ENCODE measurements around the gene CTSZ. TPM values are rescaled to one million over a fixed set of nuclear protein-coding genes. Genes with fewer than 3 reads are reported as not detected.
A peak's percentile ranks its signal among the peaks of the same experiment; 100 is the strongest.

CTSZ gene
- polyA plus RNA-seq, 3 donors: 62.6 to 755 (median 86.4) TPM

DNA sequence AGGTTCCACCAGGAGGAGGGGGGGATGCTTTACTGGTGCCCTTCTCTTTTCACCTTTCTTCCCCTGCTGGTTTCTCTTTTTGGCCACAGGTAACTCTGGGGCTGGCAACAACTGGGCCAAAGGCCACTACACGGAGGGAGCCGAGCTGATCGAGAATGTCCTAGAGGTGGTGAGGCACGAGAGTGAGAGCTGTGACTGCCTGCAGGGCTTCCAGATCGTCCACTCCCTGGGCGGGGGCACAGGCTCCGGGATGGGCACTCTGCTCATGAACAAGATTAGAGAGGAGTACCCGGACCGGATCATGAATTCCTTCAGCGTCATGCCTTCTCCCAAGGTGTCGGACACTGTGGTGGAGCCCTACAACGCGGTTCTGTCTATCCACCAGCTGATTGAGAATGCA, 16.6 kb upstream of the CTSZ start:
- peaks cover 74 to 85% of the 10 kb centered on the region in 2 donors for H3K36me3 Mint-ChIP-seq
- Histone ChIP-seq H2AFZ (ENCODE audit: insufficient read depth, low read depth, low read length, poor library complexity, severe bottlenecking) (no peak overlapping the region), H3K4me3 (replicated peaks in 1 of 3; ENCODE audit: low read depth in 2 of 3, low read length in 3 of 3) (no peak overlapping the region), H4K20me1 (ENCODE audit: insufficient read depth, low read length) (peaks cover 80% of the 10 kb centered on the region), H3K9me3 (replicated peaks in 1 of 2; ENCODE audit: control insufficient read depth in 1 of 2, insufficient read depth in 1 of 2, low read length in 2 of 2) (no peaks in the 10 kb centered on the region), H3K4me1 (ENCODE audit: control insufficient read depth in 1 of 2, insufficient read depth in 2 of 2, low read length in 2 of 2) (peaks cover 0 to 2% of the 10 kb centered on the region in 2 donors), H3K27ac (ENCODE audit: low read depth in 1 of 2, low read length in 2 of 2) (no peak overlapping the region), H3K27me3 (ENCODE audit: control insufficient read depth in 2 of 2, insufficient read depth in 2 of 2, low read length in 2 of 2) (no peaks in the 10 kb centered on the region), H3K4me2 (replicated peaks; ENCODE audit: extremely low read depth, low read length, poor library complexity, severe bottlenecking) (no peak overlapping the region), H3K79me2 (ENCODE audit: insufficient read depth, low read length) (peaks cover 48% of the 10 kb centered on the region), H3K9ac (ENCODE audit: insufficient read depth, low read length, poor library complexity, severe bottlenecking) (no peak overlapping the region), H3K36me3 (replicated peaks in 1 of 2; ENCODE audit: control insufficient read depth in 1 of 2, insufficient read depth in 2 of 2, low read length in 2 of 2) (peaks cover 55 to 73% of the 10 kb centered on the region in 2 donors)
- TF ChIP-seq, protein P1, sequence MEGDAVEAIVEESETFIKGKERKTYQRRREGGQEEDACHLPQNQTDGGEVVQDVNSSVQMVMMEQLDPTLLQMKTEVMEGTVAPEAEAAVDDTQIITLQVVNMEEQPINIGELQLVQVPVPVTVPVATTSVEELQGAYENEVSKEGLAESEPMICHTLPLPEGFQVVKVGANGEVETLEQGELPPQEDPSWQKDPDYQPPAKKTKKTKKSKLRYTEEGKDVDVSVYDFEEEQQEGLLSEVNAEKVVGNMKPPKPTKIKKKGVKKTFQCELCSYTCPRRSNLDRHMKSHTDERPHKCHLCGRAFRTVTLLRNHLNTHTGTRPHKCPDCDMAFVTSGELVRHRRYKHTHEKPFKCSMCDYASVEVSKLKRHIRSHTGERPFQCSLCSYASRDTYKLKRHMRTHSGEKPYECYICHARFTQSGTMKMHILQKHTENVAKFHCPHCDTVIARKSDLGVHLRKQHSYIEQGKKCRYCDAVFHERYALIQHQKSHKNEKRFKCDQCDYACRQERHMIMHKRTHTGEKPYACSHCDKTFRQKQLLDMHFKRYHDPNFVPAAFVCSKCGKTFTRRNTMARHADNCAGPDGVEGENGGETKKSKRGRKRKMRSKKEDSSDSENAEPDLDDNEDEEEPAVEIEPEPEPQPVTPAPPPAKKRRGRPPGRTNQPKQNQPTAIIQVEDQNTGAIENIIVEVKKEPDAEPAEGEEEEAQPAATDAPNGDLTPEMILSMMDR (IDR thresholded peaks at IDR 0.05): no peak
- no peaks in the 10 kb centered on the region for H3K9me3 Mint-ChIP-seq
- peak overlapping the region in 3 of 7 donors; percentile 32 to 44 (median 40) for H3K27ac Mint-ChIP-seq
- WGBS (ENCODE audit: insufficient coverage): 96% methylated on average over 13 of the region's 13 CpGs
- DNase-seq: no peak
- H3K4me3 Mint-ChIP-seq: no peak overlapping the region
- H3K4me1 Mint-ChIP-seq: peaks cover 23% of the 10 kb centered on the region
- H3K27me3 Mint-ChIP-seq (ENCODE audit: low read depth in 3 of 3): peaks cover 0 to 2% (median 0%) of the 10 kb centered on the region in 3 donors
- intact Hi-C loops (cut with micrococcal nuclease): no loop called here

DNA sequence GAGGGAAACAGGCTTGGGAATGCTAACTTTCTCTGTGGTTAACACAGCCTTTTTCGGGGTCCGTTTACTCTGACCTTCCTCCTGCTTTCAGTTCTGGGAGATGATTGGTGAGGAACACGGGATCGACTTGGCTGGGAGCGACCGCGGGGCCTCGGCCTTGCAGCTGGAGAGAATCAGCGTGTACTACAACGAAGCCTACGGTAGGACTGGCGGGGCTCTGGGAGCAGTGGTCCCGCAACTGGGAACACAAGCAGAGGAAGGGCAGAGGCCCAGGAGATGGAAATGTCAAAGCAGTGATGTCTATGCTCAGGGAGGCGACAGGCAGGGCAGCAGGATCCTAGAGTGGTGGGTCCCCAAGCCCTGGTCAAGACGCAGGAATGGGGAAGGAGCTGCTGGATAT, 15.7 kb upstream of the CTSZ start:
- no peaks in the 10 kb centered on the region for H3K4me1 ChIP-seq (ENCODE audit: control insufficient read depth in 1 of 2, insufficient read depth in 2 of 2, low read length in 2 of 2)
- H3K4me1 Mint-ChIP-seq: peaks cover 20% of the 10 kb centered on the region
- H3K36me3 Mint-ChIP-seq: peaks cover 71 to 85% of the 10 kb centered on the region in 2 donors
- H3K4me3 ChIP-seq (replicated peaks in 1 of 3; ENCODE audit: low read depth in 2 of 3, low read length in 3 of 3): no peak overlapping the region
- no peaks in the 10 kb centered on the region for H3K9me3 ChIP-seq (replicated peaks in 1 of 2; ENCODE audit: control insufficient read depth in 1 of 2, insufficient read depth in 1 of 2, low read length in 2 of 2)
- peaks cover 50 to 69% of the 10 kb centered on the region in 2 donors for H3K36me3 ChIP-seq (replicated peaks in 1 of 2; ENCODE audit: control insufficient read depth in 1 of 2, insufficient read depth in 2 of 2, low read length in 2 of 2)
- peaks cover 74% of the 10 kb centered on the region for H4K20me1 ChIP-seq (ENCODE audit: insufficient read depth, low read length)
- H3K27ac ChIP-seq (ENCODE audit: low read depth in 1 of 2, low read length in 2 of 2): no peak overlapping the region
- no peak overlapping the region for H3K9ac ChIP-seq (ENCODE audit: insufficient read depth, low read length, poor library complexity, severe bottlenecking)
- H3K27ac Mint-ChIP-seq: peak overlapping the region in 1 of 7 donors; percentile 46
- peaks cover 0 to 4% (median 0%) of the 10 kb centered on the region in 3 donors for H3K27me3 Mint-ChIP-seq (ENCODE audit: low read depth in 3 of 3)
- H3K9me3 Mint-ChIP-seq: no peaks in the 10 kb centered on the region
- intact Hi-C loops (cut with micrococcal nuclease): no loop called here
- no peaks in the 10 kb centered on the region for H3K27me3 ChIP-seq (ENCODE audit: control insufficient read depth in 2 of 2, insufficient read depth in 2 of 2, low read length in 2 of 2)
- TF ChIP-seq, protein P1 (IDR thresholded peaks at IDR 0.05): no peak
- H2AFZ ChIP-seq (ENCODE audit: insufficient read depth, low read depth, low read length, poor library complexity, severe bottlenecking): no peak overlapping the region
- peaks cover 40% of the 10 kb centered on the region for H3K79me2 ChIP-seq (ENCODE audit: insufficient read depth, low read length)
- no peak for DNase-seq
- H3K4me2 ChIP-seq (replicated peaks; ENCODE audit: extremely low read depth, low read length, poor library complexity, severe bottlenecking): no peak overlapping the region
- 98% methylated on average over 15 of the region's 15 CpGs for WGBS (ENCODE audit: insufficient coverage)
- H3K4me3 Mint-ChIP-seq: no peak overlapping the region

All from CD14-positive monocyte (primary cell).